ENCODE measurements around the gene MITF.

DNA sequence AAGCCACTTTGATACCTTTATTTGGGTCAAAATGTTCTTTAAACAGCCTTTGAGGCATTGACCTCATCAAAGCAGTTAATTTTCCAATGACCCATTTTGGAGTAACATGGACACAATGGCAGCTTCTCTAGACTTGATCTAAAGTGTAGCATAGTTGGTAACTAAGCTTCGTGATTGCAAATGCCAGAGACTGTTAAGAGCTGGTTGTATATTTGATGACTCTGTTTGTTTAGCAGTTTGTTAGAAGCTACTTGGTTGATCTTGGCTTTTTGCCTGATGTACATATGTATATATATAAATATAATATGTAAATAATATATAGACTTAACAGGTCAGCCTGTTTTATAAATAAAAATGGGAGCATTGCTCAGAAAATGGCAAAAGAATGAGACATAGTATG lies 68.4 kb downstream of the MITF start:
- TF ChIP-seq, protein P1, sequence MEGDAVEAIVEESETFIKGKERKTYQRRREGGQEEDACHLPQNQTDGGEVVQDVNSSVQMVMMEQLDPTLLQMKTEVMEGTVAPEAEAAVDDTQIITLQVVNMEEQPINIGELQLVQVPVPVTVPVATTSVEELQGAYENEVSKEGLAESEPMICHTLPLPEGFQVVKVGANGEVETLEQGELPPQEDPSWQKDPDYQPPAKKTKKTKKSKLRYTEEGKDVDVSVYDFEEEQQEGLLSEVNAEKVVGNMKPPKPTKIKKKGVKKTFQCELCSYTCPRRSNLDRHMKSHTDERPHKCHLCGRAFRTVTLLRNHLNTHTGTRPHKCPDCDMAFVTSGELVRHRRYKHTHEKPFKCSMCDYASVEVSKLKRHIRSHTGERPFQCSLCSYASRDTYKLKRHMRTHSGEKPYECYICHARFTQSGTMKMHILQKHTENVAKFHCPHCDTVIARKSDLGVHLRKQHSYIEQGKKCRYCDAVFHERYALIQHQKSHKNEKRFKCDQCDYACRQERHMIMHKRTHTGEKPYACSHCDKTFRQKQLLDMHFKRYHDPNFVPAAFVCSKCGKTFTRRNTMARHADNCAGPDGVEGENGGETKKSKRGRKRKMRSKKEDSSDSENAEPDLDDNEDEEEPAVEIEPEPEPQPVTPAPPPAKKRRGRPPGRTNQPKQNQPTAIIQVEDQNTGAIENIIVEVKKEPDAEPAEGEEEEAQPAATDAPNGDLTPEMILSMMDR (conservative IDR thresholded peaks at IDR 0.05; ENCODE audit: low read depth, low read length) = no peak
- no peak for TF ChIP-seq POLR2A (IDR thresholded peaks at IDR 0.05; ENCODE audit: low read depth, low read length)
- no peak for TF ChIP-seq RFX5 (IDR thresholded peaks at IDR 0.05; ENCODE audit: low read depth, low read length)
- no peak for TF ChIP-seq MXI1 (IDR thresholded peaks at IDR 0.05; ENCODE audit: borderline replicate concordance, low read depth, low read length)
- TF ChIP-seq FOS (IDR thresholded peaks at IDR 0.05; ENCODE audit: low read depth, low read length) = no peak
- TF ChIP-seq SMC3 (IDR thresholded peaks at IDR 0.05; ENCODE audit: low read depth, low read length) = no peak

Data from IMR-90 (cell line).